Measurements from ENCODE around the gene CACNA2D3. TPM values are rescaled to one million over a fixed set of nuclear protein-coding genes. Genes with fewer than 3 reads are reported as not detected.

The CACNA2D3 gene
- total RNA-seq, 1 donor from 2014 or later: 17.2 TPM

DNA sequence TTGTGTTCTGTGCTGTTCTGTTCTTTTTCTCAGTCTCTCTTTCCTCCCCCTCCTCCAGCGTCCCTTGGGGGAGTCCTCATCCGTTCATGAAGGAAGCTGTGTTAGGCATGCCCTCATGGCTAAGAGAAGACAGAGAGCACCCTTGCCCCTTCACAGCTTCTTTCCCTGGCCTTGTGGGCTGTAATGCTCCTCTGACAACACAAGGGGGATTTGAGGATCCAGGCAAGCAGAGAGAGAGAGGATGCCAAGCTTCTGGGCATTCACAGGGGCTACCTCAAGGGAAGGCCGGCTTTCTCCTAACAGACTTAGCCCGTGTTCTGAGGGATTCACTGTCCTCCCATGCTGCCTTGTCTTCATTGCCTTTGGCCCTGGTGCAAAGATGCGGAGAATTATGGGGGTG lies 416.0 kb downstream of the CACNA2D3 start:
- Histone ChIP-seq H3K4me3 (no peak overlapping the region), H3K9me3 (no peaks in the 10 kb centered on the region), H3K36me3 (no peaks in the 10 kb centered on the region), H3K4me1 (no peaks in the 10 kb centered on the region), H3K27ac (no peak overlapping the region), H3K27me3 (no peaks in the 10 kb centered on the region)
- TF ChIP-seq POLR2A (IDR thresholded peaks at IDR 0.05) (no peak), POLR2AphosphoS5 (IDR thresholded peaks at IDR 0.05; ENCODE audit: insufficient read depth in 1 of 2, low read depth in 1 of 2) (no peak)
- TF ChIP-seq, protein P1, sequence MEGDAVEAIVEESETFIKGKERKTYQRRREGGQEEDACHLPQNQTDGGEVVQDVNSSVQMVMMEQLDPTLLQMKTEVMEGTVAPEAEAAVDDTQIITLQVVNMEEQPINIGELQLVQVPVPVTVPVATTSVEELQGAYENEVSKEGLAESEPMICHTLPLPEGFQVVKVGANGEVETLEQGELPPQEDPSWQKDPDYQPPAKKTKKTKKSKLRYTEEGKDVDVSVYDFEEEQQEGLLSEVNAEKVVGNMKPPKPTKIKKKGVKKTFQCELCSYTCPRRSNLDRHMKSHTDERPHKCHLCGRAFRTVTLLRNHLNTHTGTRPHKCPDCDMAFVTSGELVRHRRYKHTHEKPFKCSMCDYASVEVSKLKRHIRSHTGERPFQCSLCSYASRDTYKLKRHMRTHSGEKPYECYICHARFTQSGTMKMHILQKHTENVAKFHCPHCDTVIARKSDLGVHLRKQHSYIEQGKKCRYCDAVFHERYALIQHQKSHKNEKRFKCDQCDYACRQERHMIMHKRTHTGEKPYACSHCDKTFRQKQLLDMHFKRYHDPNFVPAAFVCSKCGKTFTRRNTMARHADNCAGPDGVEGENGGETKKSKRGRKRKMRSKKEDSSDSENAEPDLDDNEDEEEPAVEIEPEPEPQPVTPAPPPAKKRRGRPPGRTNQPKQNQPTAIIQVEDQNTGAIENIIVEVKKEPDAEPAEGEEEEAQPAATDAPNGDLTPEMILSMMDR (IDR thresholded peaks at IDR 0.05): no peak
- DNase-seq (ENCODE audit: extremely low spot score in 2 of 2): peak; percentile 44 to 64
- intact Hi-C loops (cut with DNase I): no loop called here

DNA sequence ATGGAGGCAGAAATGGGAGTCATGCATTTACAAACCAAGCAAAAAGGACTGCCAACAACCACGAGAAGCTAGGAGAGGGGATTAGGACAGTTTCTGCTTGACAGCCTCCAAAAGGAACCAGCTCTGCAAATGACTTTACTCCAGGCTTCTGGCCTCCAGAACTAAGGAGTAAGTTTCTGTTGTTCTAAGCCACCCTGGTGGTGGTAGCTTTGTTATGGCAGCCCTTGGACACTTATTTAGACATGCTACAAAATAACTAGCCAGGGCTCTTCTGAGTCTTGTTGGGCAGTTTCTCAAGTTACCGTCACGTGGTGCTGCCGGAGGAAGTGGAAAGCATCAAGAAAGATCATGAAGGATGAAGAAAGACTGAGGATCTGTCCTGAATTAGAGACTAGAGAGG lies 419.0 kb downstream of the CACNA2D3 start:
- intact Hi-C loops (cut with DNase I): no loop called here
- H3K36me3 ChIP-seq: no peaks in the 10 kb centered on the region
- peak in 1 of 2 donors; percentile 58 for DNase-seq (ENCODE audit: extremely low spot score in 2 of 2)
- H3K9me3 ChIP-seq: no peaks in the 10 kb centered on the region
- H3K4me1 ChIP-seq: no peaks in the 10 kb centered on the region
- no peak for TF ChIP-seq POLR2A (IDR thresholded peaks at IDR 0.05)
- TF ChIP-seq, protein P1 (IDR thresholded peaks at IDR 0.05): no peak
- no peak for TF ChIP-seq POLR2AphosphoS5 (IDR thresholded peaks at IDR 0.05; ENCODE audit: insufficient read depth in 1 of 2, low read depth in 1 of 2)
- no peak overlapping the region for H3K4me3 ChIP-seq
- H3K27me3 ChIP-seq: no peaks in the 10 kb centered on the region
- H3K27ac ChIP-seq: no peak overlapping the region

DNA sequence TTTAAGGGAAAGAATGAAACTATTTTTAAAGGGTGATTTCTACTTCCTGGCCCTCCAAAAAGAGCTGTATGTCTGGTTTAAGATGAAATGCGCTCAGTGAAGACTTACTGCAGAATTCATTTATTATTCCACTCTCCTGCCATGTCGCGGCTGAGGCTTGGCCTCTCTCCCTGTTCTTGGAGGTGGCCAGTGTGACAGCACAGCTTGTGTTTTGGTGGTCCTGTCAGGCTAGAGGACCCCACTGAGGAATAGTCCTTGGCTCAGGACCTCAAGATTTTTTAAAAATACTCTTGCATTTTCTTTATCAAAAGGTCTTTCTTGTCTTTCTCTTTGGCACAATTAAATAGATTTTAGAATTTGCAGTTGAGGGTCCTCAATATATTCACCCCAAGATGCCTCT lies 421.1 kb downstream of the CACNA2D3 start:
- no peaks in the 10 kb centered on the region for H3K4me1 ChIP-seq
- intact Hi-C loops (cut with DNase I): no loop called here
- TF ChIP-seq, protein P1 (IDR thresholded peaks at IDR 0.05): no peak
- no peak for TF ChIP-seq POLR2AphosphoS5 (IDR thresholded peaks at IDR 0.05; ENCODE audit: insufficient read depth in 1 of 2, low read depth in 1 of 2)
- no peak for TF ChIP-seq POLR2A (IDR thresholded peaks at IDR 0.05)
- H3K36me3 ChIP-seq: no peaks in the 10 kb centered on the region
- H3K9me3 ChIP-seq: no peaks in the 10 kb centered on the region
- no peak overlapping the region for H3K4me3 ChIP-seq
- DNase-seq (ENCODE audit: extremely low spot score in 2 of 2): no peak
- H3K27ac ChIP-seq: no peak overlapping the region
- H3K27me3 ChIP-seq: no peaks in the 10 kb centered on the region

DNA sequence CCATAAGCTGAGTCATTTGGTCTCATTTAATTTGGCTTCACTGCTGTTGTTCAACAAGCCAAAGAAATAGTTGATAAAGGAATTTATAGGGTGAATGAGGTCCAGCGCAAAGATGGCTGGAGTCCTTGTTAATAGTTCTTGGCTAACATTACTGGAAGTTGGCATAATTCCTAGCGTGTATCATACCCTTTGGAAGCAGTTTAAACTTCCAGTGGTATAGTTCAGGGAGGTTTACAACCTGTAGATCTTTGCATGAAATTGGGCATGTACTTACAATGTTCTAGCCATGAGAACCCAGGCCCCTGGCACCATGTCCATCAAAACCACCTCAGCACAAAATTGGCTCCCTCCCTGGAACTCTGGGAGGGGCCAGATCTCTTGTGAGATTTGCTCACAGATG lies 424.7 kb downstream of the CACNA2D3 start:
- no peak for TF ChIP-seq POLR2A (IDR thresholded peaks at IDR 0.05)
- TF ChIP-seq POLR2AphosphoS5 (IDR thresholded peaks at IDR 0.05; ENCODE audit: insufficient read depth in 1 of 2, low read depth in 1 of 2): no peak
- TF ChIP-seq, protein P1 (IDR thresholded peaks at IDR 0.05): no peak
- H3K27ac ChIP-seq: no peak overlapping the region
- H3K9me3 ChIP-seq: no peaks in the 10 kb centered on the region
- peak; percentile 16 to 58 for DNase-seq (ENCODE audit: extremely low spot score in 2 of 2)
- no peak overlapping the region for H3K4me3 ChIP-seq
- H3K36me3 ChIP-seq: no peaks in the 10 kb centered on the region
- no peaks in the 10 kb centered on the region for H3K4me1 ChIP-seq
- H3K27me3 ChIP-seq: no peaks in the 10 kb centered on the region
- intact Hi-C loops (cut with DNase I): no loop called here

DNA sequence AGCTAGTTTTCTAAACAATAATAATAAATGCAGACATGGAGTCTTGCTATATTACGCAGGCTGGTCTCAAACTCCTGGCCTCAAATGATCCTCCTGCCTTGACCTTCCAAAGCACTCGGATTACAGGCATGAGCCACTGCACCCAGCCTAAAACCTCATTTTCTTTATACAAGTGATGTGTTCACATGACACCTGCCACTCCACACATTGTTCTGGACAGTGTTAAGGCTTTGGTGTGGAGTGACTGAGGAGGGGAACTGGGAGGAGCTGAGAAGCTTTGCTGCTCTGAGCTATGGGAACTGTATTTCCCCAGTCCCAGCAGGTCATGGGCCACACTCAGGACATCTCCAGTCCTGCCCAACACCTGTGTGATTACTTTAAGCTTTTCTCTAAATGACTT lies 425.5 kb downstream of the CACNA2D3 start:
- TF ChIP-seq POLR2AphosphoS5 (IDR thresholded peaks at IDR 0.05; ENCODE audit: insufficient read depth in 1 of 2, low read depth in 1 of 2) (no peak), POLR2A (IDR thresholded peaks at IDR 0.05) (no peak)
- TF ChIP-seq, protein P1 (IDR thresholded peaks at IDR 0.05): no peak
- Histone ChIP-seq H3K4me1 (no peaks in the 10 kb centered on the region), H3K4me3 (no peak overlapping the region), H3K27me3 (no peaks in the 10 kb centered on the region), H3K9me3 (no peaks in the 10 kb centered on the region), H3K36me3 (no peaks in the 10 kb centered on the region), H3K27ac (no peak overlapping the region)
- intact Hi-C loops (cut with DNase I): no loop called here
- DNase-seq (ENCODE audit: extremely low spot score in 2 of 2): peak; percentile 34 to 58
